Lower leg skin (tissue), 4 donors: ENCODE results near the gene IGSF10. TPM values are rescaled to one million over a fixed set of nuclear protein-coding genes. Genes with fewer than 3 reads are reported as not detected.

ENCODE experiments used
- DNase-seq, 2 donors: peaks; one replicate each; pipeline ENCODE4 v3.0.0-alpha.2; 2019; ENCODE audit warnings: low spot score in 2 of 2
- H3K4me3 ChIP-seq: fragments of 200-600 bp; sonication (generic); 2 replicates; pipeline ENCODE4 v1.5.1; 2017; ENCODE audit warnings: mild to moderate bottlenecking, low read depth; ENCODE audit not compliant: poor library complexity, severe bottlenecking
- CTCF ChIP-seq, 3 donors: fragments of 450-650 bp; IDR thresholded peaks; one replicate each; pipeline ENCODE4 v1.5.1; 2016; ENCODE audit warnings: antibody characterized with exemption in 3 of 3, mild to moderate bottlenecking in 3 of 3, moderate library complexity in 2 of 3
- POLR2A ChIP-seq, 2 donors: fragments of 450-650 bp; IDR thresholded peaks; one replicate each; pipeline ENCODE4 v1.6.1; 2016 to 2017; ENCODE audit warnings: antibody characterized with exemption in 2 of 2, mild to moderate bottlenecking in 1 of 2, moderate library complexity in 1 of 2
- WGBS, 2 donors: methylation state at CpG; one replicate each; pipeline ENCODE4 v1.1.5; 2018; 5-methylcytosine and 5-hydroxymethylcytosine counted together
- intact Hi-C: fragments of 100-400 bp; cut with DNase I; formaldehyde crosslinking; loops from one replicate; pipeline ENCODE4 v1.15.0; 2023; ENCODE audit warnings: low total_unique reads
- total RNA-seq, 4 donors: library from RNA; depleted of rRNA; stranded (reverse); fragments of >200 nt; gene quantifications; one replicate each; pipeline ENCODE4 v1.1.0, GENCODE V29; 2016

IGSF10 gene
- total RNA-seq, 4 donors from 2014 or later, result 0.67 to 3.3 (median 2.1) TPM

- no peak for DNase-seq
- 85 to 91% methylated on average over 3 of the region's 3 CpGs for WGBS, 2 donors
- no peak for TF ChIP-seq POLR2A (IDR thresholded peaks at IDR 0.05)
- intact Hi-C loops, result no loop called here
- no peak overlapping the region for H3K4me3 ChIP-seq
Measured at GRCh38 chr3:151456065-151456464, 4.8 kb downstream of the IGSF10 start.

- no peak overlapping the region for H3K4me3 ChIP-seq
- 39 to 52% methylated on average over 2 of the region's 2 CpGs for WGBS, 2 donors
- intact Hi-C loops, result no loop called here
- no peak for TF ChIP-seq CTCF (IDR thresholded peaks at IDR 0.05)
- TF ChIP-seq POLR2A (IDR thresholded peaks at IDR 0.05), result no peak
- DNase-seq, result no peak
Measured at GRCh38 chr3:151452841-151453240, 8.0 kb downstream of the IGSF10 start.

GRCh38 chr3:151452368-151452767 is 8.5 kb downstream of the IGSF10 start:
- TF ChIP-seq POLR2A (IDR thresholded peaks at IDR 0.05), result no peak
- no peak for TF ChIP-seq CTCF (IDR thresholded peaks at IDR 0.05)
- intact Hi-C loops, result no loop called here
- WGBS, 2 donors, result 53 to 98% methylated on average over 1 of the region's 1 CpG
- H3K4me3 ChIP-seq, result no peak overlapping the region
- no peak for DNase-seq

GRCh38 chr3:151446002-151446340 is 14.9 kb downstream of the IGSF10 start:
- 60 to 63% methylated on average over 3 of the region's 3 CpGs for WGBS, 2 donors
- no peak for DNase-seq
- H3K4me3 ChIP-seq, result no peak overlapping the region
- TF ChIP-seq POLR2A (IDR thresholded peaks at IDR 0.05) (no peak), CTCF (IDR thresholded peaks at IDR 0.05) (no peak)
- intact Hi-C loops, result loop anchor here (10.0 kb wide), 1 partner anchor 469 kb away; no protein-coding TSS in a partner anchor

- DNase-seq, result peak in 1 of 2 donors; percentile 44
- intact Hi-C loops, result loop anchor here (10.0 kb wide), 1 partner anchor 469 kb away; no protein-coding TSS in a partner anchor
- TF ChIP-seq POLR2A (IDR thresholded peaks at IDR 0.05), result no peak
- TF ChIP-seq CTCF (IDR thresholded peaks at IDR 0.05), result no peak
- no peak overlapping the region for H3K4me3 ChIP-seq
- WGBS, 2 donors, result 65 to 67% methylated on average over 5 of the region's 5 CpGs
Measured at GRCh38 chr3:151445273-151446001, 15.4 kb downstream of the IGSF10 start.

GRCh38 chr3:151443583-151443982 is 17.3 kb downstream of the IGSF10 start:
- intact Hi-C loops, result loop anchor here (10.0 kb wide), 1 partner anchor 471 kb away; no protein-coding TSS in a partner anchor
- H3K4me3 ChIP-seq, result no peak overlapping the region
- TF ChIP-seq CTCF (IDR thresholded peaks at IDR 0.05) (no peak), POLR2A (IDR thresholded peaks at IDR 0.05) (no peak)
- no peak for DNase-seq
- 87 to 88% methylated on average over 7 of the region's 7 CpGs for WGBS, 2 donors
